IMR-90 (cell line): ENCODE measurements around the gene TIAM1. TPM values are rescaled to one million over a fixed set of nuclear protein-coding genes. Genes with fewer than 3 reads are reported as not detected.

Source experiments
- ATAC-seq: fragments of 200-7000 bp; cut with Tn5 transposase; 2 replicates; pipeline ENCODE4 v1.9.1; 2020; ENCODE audit warnings: low read depth, mild to moderate bottlenecking, moderate library complexity
- BruUV-seq: library from RNA; stranded (reverse); fragments of 400-500 nt; replicated peaks from 2 replicates; lab custom pipeline; 2021; lab: Mats Ljungman, UMichigan
- CTCF ChIA-PET: fragments of 300-600 bp; formaldehyde crosslinking; extraction: SDS; loops from one replicate; lab custom pipeline; 2021; ENCODE audit warnings: antibody characterized with exemption; lab: Yijun Ruan, JAX
- POLR2A ChIA-PET: fragments of 300-600 bp; sonication (Branson Sonifier 250); formaldehyde crosslinking; loops from one replicate; lab custom pipeline; 2022; ENCODE audit warnings: antibody characterized with exemption; ENCODE audit not compliant: unreplicated experiment; lab: Charles Lee
- DNase-seq: peaks from one replicate; pipeline ENCODE4 v3.0.0; 2013
- H2AFZ ChIP-seq: replicated peaks from 2 replicates; pipeline ENCODE3; 2013; ENCODE audit warnings: low read length, mild to moderate bottlenecking; ENCODE audit not compliant: poor library complexity
- H2AK5ac ChIP-seq: 2 replicates; pipeline ENCODE4 v1.6.1; 2013; ENCODE audit warnings: low read depth, low read length, inconsistent platforms
- H2AK9ac ChIP-seq: replicated peaks from 2 replicates; pipeline ENCODE3; 2013; ENCODE audit warnings: mild to moderate bottlenecking, low read depth, low read length, moderate library complexity; ENCODE audit not compliant: poor library complexity
- H2BK120ac ChIP-seq: 2 replicates; pipeline ENCODE4 v1.6.1; 2013; ENCODE audit warnings: low read depth, low read length, inconsistent platforms
- H2BK15ac ChIP-seq: 3 replicates; pipeline ENCODE4 v1.6.1; 2013; ENCODE audit warnings: low read depth, low read length, inconsistent platforms
- H2BK20ac ChIP-seq: 2 replicates; pipeline ENCODE4 v1.6.1; 2013; ENCODE audit warnings: low read depth, mild to moderate bottlenecking, inconsistent platforms, low read length, moderate library complexity
- H2BK5ac ChIP-seq: 2 replicates; pipeline ENCODE4 v1.6.1; 2013; ENCODE audit warnings: mild to moderate bottlenecking, low read depth, low read length, inconsistent platforms; ENCODE audit not compliant: poor library complexity, severe bottlenecking
- H3K14ac ChIP-seq: replicated peaks from 2 replicates; pipeline ENCODE4 v1.6.1; 2013; ENCODE audit warnings: low read depth, low read length, inconsistent platforms
- H3K18ac ChIP-seq: 2 replicates; pipeline ENCODE4 v1.6.1; 2013; ENCODE audit warnings: low read depth, low read length, control low read depth
- H3K23ac ChIP-seq: 2 replicates; pipeline ENCODE4 v1.6.1; 2013; ENCODE audit warnings: low read depth, low read length, inconsistent platforms
- H3K27ac ChIP-seq: 2 replicates; pipeline ENCODE4 v1.5.1; 2013; ENCODE audit warnings: mild to moderate bottlenecking, control low read depth, low read length; ENCODE audit not compliant: insufficient read depth
- H3K27me3 ChIP-seq: 2 replicates; pipeline ENCODE4 v1.6.1; 2013; ENCODE audit warnings: low read length; ENCODE audit not compliant: control insufficient read depth, insufficient read depth
- H3K36me3 ChIP-seq: 2 replicates; pipeline ENCODE4 v1.6.1; 2013; ENCODE audit warnings: low read length, mixed read lengths; ENCODE audit not compliant: control insufficient read depth, insufficient read depth
- H3K4ac ChIP-seq: 2 replicates; pipeline ENCODE4 v1.6.1; 2013; ENCODE audit warnings: low read depth, low read length, inconsistent platforms
- H3K4me1 ChIP-seq: 2 replicates; pipeline ENCODE4 v1.6.1; 2013; ENCODE audit warnings: low read length, mixed read lengths; ENCODE audit not compliant: control insufficient read depth, insufficient read depth
- H3K4me2 ChIP-seq: 2 replicates; pipeline ENCODE4 v1.6.1; 2013; ENCODE audit warnings: low read depth, mild to moderate bottlenecking, control low read depth, low read length, moderate library complexity
- H3K4me3 ChIP-seq: 2 replicates; pipeline ENCODE4 v1.5.1; 2013; ENCODE audit warnings: low read depth, mild to moderate bottlenecking, control low read depth, low read length, moderate library complexity; ENCODE audit not compliant: insufficient read depth
- H3K56ac ChIP-seq: 2 replicates; pipeline ENCODE4 v1.6.1; 2013; ENCODE audit warnings: low read length, inconsistent platforms; ENCODE audit not compliant: insufficient read depth; ENCODE audit errors: extremely low read depth
- H3K79me1 ChIP-seq, 2 experiments: 2 replicates each; pipeline ENCODE4 v1.6.1; 2013; ENCODE audit warnings: low read length in 2 of 2, inconsistent platforms in 1 of 2, low read depth in 1 of 2
- H3K9ac ChIP-seq: 2 replicates; pipeline ENCODE4 v1.6.1; 2013; ENCODE audit warnings: low read depth, low read length, control low read depth
- H3K9me1 ChIP-seq: 2 replicates; pipeline ENCODE4 v1.6.1; 2013; ENCODE audit warnings: low read length, inconsistent platforms; ENCODE audit not compliant: insufficient read depth
- H3K9me3 ChIP-seq: 2 replicates; pipeline ENCODE4 v1.6.1; 2013; ENCODE audit warnings: low read length; ENCODE audit not compliant: control insufficient read depth, insufficient read depth
- H4K20me1 ChIP-seq: 2 replicates; pipeline ENCODE4 v1.6.1; 2013; ENCODE audit warnings: low read length, inconsistent platforms; ENCODE audit not compliant: insufficient read depth
- H4K5ac ChIP-seq: 2 replicates; pipeline ENCODE4 v1.6.1; 2013; ENCODE audit warnings: mild to moderate bottlenecking, low read depth, low read length, control low read depth
- H4K8ac ChIP-seq, 2 experiments: 2 replicates each; pipeline ENCODE4 v1.6.1; 2013; ENCODE audit warnings: low read depth in 2 of 2, low read length in 2 of 2, control low read depth in 1 of 2, inconsistent platforms in 1 of 2
- H4K91ac ChIP-seq: 2 replicates; pipeline ENCODE4 v1.6.1; 2013; ENCODE audit warnings: low read depth, low read length, inconsistent platforms; ENCODE audit not compliant: insufficient read depth
- CEBPB ChIP-seq: IDR thresholded peaks from 2 replicates; pipeline ENCODE4 v1.6.1; 2012; ENCODE audit warnings: low read depth, low read length, improper control_type of control experiment
- CHD1 ChIP-seq: IDR thresholded peaks from 2 replicates; pipeline ENCODE4 v1.6.1; 2012; ENCODE audit warnings: low read depth, low read length, improper control_type of control experiment
- CTCF ChIP-seq: conservative IDR thresholded peaks from 2 replicates; pipeline ENCODE4 v1.5.1; 2012; ENCODE audit warnings: mild to moderate bottlenecking, low read depth, low read length, improper control_type of control experiment
- FOS ChIP-seq: fragments of 150-350 bp; IDR thresholded peaks from 2 replicates; pipeline ENCODE4 v1.6.1; 2016; ENCODE audit warnings: low read depth, low read length
- MAZ ChIP-seq: IDR thresholded peaks from 2 replicates; pipeline ENCODE4 v1.6.1; 2012; ENCODE audit warnings: low read depth, mild to moderate bottlenecking, low read length, improper control_type of control experiment, moderate library complexity, borderline replicate concordance
- MXI1 ChIP-seq: IDR thresholded peaks from 2 replicates; pipeline ENCODE4 v1.6.1; 2012; ENCODE audit warnings: low read depth, mild to moderate bottlenecking, low read length, moderate library complexity, borderline replicate concordance
- POLR2A ChIP-seq: IDR thresholded peaks from 2 replicates; pipeline ENCODE4 v1.6.1; 2012; ENCODE audit warnings: mild to moderate bottlenecking, low read depth, low read length
- SMC3 ChIP-seq: fragments of 150-350 bp; IDR thresholded peaks from 2 replicates; pipeline ENCODE4 v1.6.1; 2016; ENCODE audit warnings: low read depth, mild to moderate bottlenecking, antibody characterized with exemption, low read length, moderate library complexity
- WGBS, 2 experiments: methylation state at CpG; one replicate each; pipeline versions ENCODE4 v1.1.5 to v1.1.7; 2013; ENCODE audit warnings: missing lambda C conversion rate in 2 of 2; ENCODE audit not compliant: insufficient read length in 1 of 2; ENCODE audit errors: extremely low coverage in 2 of 2; 5-methylcytosine and 5-hydroxymethylcytosine counted together
- dilution Hi-C: fragments of 300-500 bp; cut with HindIII; formaldehyde crosslinking; loops from one replicate; pipeline ENCODE4 v1.14.3; 2018; ENCODE audit warnings: low sequenced_read_pairs; ENCODE audit not compliant: unreplicated experiment
- in situ Hi-C: fragments of 300-500 bp; cut with MboI; formaldehyde crosslinking; loops from 3 replicates; pipeline ENCODE4 v1.14.3; 2019; ENCODE audit warnings: low sequenced_read_pairs, inconsistent platforms, mixed read lengths
- intact Hi-C: fragments of 100-400 bp; cut with micrococcal nuclease; formaldehyde crosslinking; loops from 2 replicates; pipeline ENCODE4 v1.10.0; 2022
- polyA plus RNA-seq, 3 experiments: library from polyadenylated mRNA; depleted of rRNA; stranded (reverse); fragments of >200 nt; gene quantifications; 2 replicates each; pipeline ENCODE4 v1.2.3, GENCODE V29; 2012; ENCODE audit warnings: low replicate concordance in 1 of 3
- total RNA-seq: library from RNA; depleted of rRNA; stranded (reverse); fragments of >200 nt; gene quantifications from 2 replicates; pipeline ENCODE4 v1.2.3, GENCODE V29; 2012
- TF ChIP-seq, protein P1 (sequence below): fragments of 150-350 bp; IDR thresholded peaks from 2 replicates; pipeline ENCODE4 v1.6.1; 2017; ENCODE audit warnings: mild to moderate bottlenecking, antibody characterized with exemption, low read length, low read depth

The TIAM1 gene
- total and polyA plus RNA-seq, 2 of the 4 experiments (the other 2 are of a cell fraction): 2.9 to 9.3 TPM

- Histone ChIP-seq H3K23ac (no peak overlapping the region), H3K27ac (no peak overlapping the region), H3K9me3 (no peaks in the 10 kb centered on the region), H3K27me3 (peaks cover 3% of the 10 kb centered on the region), H3K36me3 (no peaks in the 10 kb centered on the region), H3K79me1 (no peaks in the 10 kb centered on the region), H3K4me1 (no peaks in the 10 kb centered on the region), H3K18ac (no peak overlapping the region), H3K4me2 (no peak overlapping the region), H4K8ac (no peak overlapping the region), H3K4ac (no peak overlapping the region), H2BK5ac (no peak overlapping the region), H2BK120ac (no peak overlapping the region), H2AK9ac (no peak overlapping the region), H2BK15ac (no peak overlapping the region), H2AFZ (no peak overlapping the region), H3K56ac (no peak overlapping the region), H3K4me3 (no peak overlapping the region), H2BK20ac (no peak overlapping the region), H4K5ac (no peak overlapping the region), H3K9me1 (no peaks in the 10 kb centered on the region), H4K20me1 (no peaks in the 10 kb centered on the region), H3K9ac (no peak overlapping the region), H3K14ac (no peak overlapping the region), H2AK5ac (no peak overlapping the region), H4K91ac (no peak overlapping the region)
- POLR2A ChIA-PET: no interaction called here
- ATAC-seq (no peak), DNase-seq (no peak)
- dilution Hi-C loops: no loop called here
- intact Hi-C loops: no loop called here
- WGBS, 2 experiments: 90% methylated on average over 4 of the region's 14 CpGs; no CpG with 5 or more reads in 1 of the 2 experiments
- TF ChIP-seq POLR2A (no peak), CHD1 (no peak), MXI1 (no peak), FOS (no peak), CTCF (no peak), CEBPB (no peak), SMC3 (no peak), MAZ (no peak)
- TF ChIP-seq, protein P1, sequence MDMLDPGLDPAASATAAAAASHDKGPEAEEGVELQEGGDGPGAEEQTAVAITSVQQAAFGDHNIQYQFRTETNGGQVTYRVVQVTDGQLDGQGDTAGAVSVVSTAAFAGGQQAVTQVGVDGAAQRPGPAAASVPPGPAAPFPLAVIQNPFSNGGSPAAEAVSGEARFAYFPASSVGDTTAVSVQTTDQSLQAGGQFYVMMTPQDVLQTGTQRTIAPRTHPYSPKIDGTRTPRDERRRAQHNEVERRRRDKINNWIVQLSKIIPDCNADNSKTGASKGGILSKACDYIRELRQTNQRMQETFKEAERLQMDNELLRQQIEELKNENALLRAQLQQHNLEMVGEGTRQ: no peak
- no TSS peak for BruUV-seq
- CTCF ChIA-PET: interaction anchor here (0.6 kb wide), 1 partner anchor 1991 kb away, joined by 4 read pairs; no protein-coding TSS in a partner anchor
- in situ Hi-C loops: no loop called here
These were observed 17.4 kb downstream of the TIAM1 start for GRCh38 chr21:31326522-31327242.
